OCI-LY3 (cell line): ENCODE results near the gene SEPTIN2.

Source experiments
- CTCF ChIP-seq: fragments of 200-600, 300-600 bp; sonication (generic); IDR thresholded peaks from 2 replicates; pipeline ENCODE4 v1.5.1; 2014; ENCODE audit warnings: antibody characterized with exemption, low read length, low read depth
- EZH2phosphoT487 ChIP-seq: fragments of 200-600 bp; shearing (Covaris generic); IDR thresholded peaks from 2 replicates; pipeline ENCODE4 v1.6.1; 2018; ENCODE audit warnings: antibody characterized with exemption, mixed run types, low read depth

GRCh38 chr2:241390301-241391206, 74.8 kb downstream of the SEPTIN2 start:
- TF ChIP-seq CTCF (no peak), EZH2phosphoT487 (no peak)
